HCT116 (cell line): ENCODE measurements around the gene RCN2.

Experiments used
- CTCF ChIP-seq, 3 experiments: fragments of 200-600 bp in 1 of 3; sonication (generic) in 1 of 3; IDR thresholded peaks in 2 of 3; conservative IDR thresholded peaks in 1 of 3; 2 replicates each; pipeline ENCODE4 v1.5.1; 2012 to 2017; ENCODE audit warnings: low read depth in 2 of 3, low read length in 2 of 3, antibody characterized with exemption in 1 of 3, borderline replicate concordance in 1 of 3, control low read depth in 1 of 3, mild to moderate bottlenecking in 1 of 3, mixed read lengths in 1 of 3, mixed run types in 1 of 3, moderate library complexity in 1 of 3; ENCODE audit not compliant: insufficient read depth in 1 of 3
- EGR1 ChIP-seq: IDR thresholded peaks from 2 replicates; pipeline ENCODE4 v1.6.1; 2012; ENCODE audit warnings: low read depth
- EZH2 ChIP-seq: fragments of 200-600 bp; sonication (generic); IDR thresholded peaks from 2 replicates; pipeline ENCODE4 v1.6.1; 2017; ENCODE audit warnings: antibody characterized with exemption, mixed run types
- FOSL1 ChIP-seq: IDR thresholded peaks from 2 replicates; pipeline ENCODE4 v1.6.1; 2012; ENCODE audit warnings: low read depth
- JUND ChIP-seq: IDR thresholded peaks from 2 replicates; pipeline ENCODE4 v1.6.1; 2012
- MAX ChIP-seq: IDR thresholded peaks from 2 replicates; pipeline ENCODE4 v1.6.1; 2012
- POLR2A ChIP-seq: IDR thresholded peaks from 2 replicates; pipeline ENCODE4 v1.7.0; 2011; ENCODE audit warnings: borderline replicate concordance; ENCODE audit not compliant: insufficient read depth, insufficient read length; ENCODE audit errors: extremely low read depth
- POLR2AphosphoS5 ChIP-seq: IDR thresholded peaks from 2 replicates; pipeline ENCODE4 v1.6.1; 2011; ENCODE audit warnings: mild to moderate bottlenecking, low read depth, low read length, moderate library complexity
- SP1 ChIP-seq: IDR thresholded peaks from 2 replicates; pipeline ENCODE4 v1.6.1; 2012; ENCODE audit warnings: low read depth
- TF ChIP-seq, protein P1 (sequence below): IDR thresholded peaks from 2 replicates; pipeline ENCODE4 v1.6.1; 2012; ENCODE audit warnings: low read depth

- TF ChIP-seq POLR2A, result no peak
- peak in 2 of 3 experiments; percentile 35 to 46; a peak in 4 of 6 replicates for TF ChIP-seq CTCF (IDR thresholded peaks at IDR 0.05 in 2 of 3, conservative IDR thresholded peaks at IDR 0.05 in 1 of 3; ENCODE audit: borderline replicate concordance in 1 of 3, insufficient read depth in 1 of 3, low read depth in 2 of 3, low read length in 2 of 3)
- TF ChIP-seq EGR1, result no peak
- no peak for TF ChIP-seq JUND
- TF ChIP-seq MAX, result no peak
- TF ChIP-seq POLR2AphosphoS5, result no peak
- no peak for TF ChIP-seq SP1
- TF ChIP-seq, protein P1, sequence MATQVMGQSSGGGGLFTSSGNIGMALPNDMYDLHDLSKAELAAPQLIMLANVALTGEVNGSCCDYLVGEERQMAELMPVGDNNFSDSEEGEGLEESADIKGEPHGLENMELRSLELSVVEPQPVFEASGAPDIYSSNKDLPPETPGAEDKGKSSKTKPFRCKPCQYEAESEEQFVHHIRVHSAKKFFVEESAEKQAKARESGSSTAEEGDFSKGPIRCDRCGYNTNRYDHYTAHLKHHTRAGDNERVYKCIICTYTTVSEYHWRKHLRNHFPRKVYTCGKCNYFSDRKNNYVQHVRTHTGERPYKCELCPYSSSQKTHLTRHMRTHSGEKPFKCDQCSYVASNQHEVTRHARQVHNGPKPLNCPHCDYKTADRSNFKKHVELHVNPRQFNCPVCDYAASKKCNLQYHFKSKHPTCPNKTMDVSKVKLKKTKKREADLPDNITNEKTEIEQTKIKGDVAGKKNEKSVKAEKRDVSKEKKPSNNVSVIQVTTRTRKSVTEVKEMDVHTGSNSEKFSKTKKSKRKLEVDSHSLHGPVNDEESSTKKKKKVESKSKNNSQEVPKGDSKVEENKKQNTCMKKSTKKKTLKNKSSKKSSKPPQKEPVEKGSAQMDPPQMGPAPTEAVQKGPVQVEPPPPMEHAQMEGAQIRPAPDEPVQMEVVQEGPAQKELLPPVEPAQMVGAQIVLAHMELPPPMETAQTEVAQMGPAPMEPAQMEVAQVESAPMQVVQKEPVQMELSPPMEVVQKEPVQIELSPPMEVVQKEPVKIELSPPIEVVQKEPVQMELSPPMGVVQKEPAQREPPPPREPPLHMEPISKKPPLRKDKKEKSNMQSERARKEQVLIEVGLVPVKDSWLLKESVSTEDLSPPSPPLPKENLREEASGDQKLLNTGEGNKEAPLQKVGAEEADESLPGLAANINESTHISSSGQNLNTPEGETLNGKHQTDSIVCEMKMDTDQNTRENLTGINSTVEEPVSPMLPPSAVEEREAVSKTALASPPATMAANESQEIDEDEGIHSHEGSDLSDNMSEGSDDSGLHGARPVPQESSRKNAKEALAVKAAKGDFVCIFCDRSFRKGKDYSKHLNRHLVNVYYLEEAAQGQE, result no peak
- TF ChIP-seq EZH2, result no peak
- TF ChIP-seq FOSL1, result no peak
Observed at GRCh38 chr15:76903251-76903681, 28.3 kb upstream of the RCN2 start.
